Measurements from ENCODE around the gene CLCN7.
"Not testable (repeated sequence)": the region's sequence is repeated elsewhere in the genome, so short reads cannot be mapped to it uniquely, and the experiment has no call there.

CLCN7 gene

DNA sequence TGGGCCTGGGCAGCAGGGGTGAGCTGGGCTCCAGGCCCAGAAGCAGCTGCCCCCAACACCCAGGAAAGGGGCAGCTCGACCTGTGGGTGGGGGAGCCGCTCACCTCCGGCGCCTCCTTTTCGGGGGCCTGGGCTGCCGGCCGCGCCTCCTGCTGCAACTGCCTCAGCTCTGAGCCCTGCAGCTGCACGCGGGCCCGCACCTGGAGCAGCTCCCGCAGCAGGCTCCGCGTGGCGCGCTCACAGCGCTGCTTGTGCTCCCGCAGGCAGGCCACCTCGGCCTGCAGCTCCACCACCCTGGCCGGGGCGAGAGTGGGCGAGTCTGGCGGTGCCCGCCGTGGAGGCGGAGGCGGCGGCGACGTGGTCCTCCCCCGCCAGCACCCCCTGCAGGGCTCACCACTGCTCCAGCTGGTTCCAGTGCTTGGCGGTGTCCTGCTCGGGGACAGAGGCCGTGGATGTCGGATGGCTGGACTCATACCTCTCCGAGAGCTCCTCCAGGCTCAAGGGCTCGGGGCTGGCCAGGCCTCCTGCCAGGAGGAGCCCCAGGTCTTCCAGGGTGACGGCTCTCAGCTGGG lies 31.3 kb downstream of the CLCN7 start:
- Histone ChIP-seq H3K23ac (ENCODE audit: low read length) (no peak overlapping the region), H3K56ac (ENCODE audit: low read length) (no peak overlapping the region), H2BK120ac (ENCODE audit: low read depth, low read length) (no peak overlapping the region), H3K79me2 (ENCODE audit: control insufficient read depth, insufficient read depth, low read length) (no peaks in the 10 kb centered on the region), H3K4me2 (ENCODE audit: low read length) (no peak overlapping the region), H3K27ac (ENCODE audit: low read depth, low read length) (no peak overlapping the region), H3K9ac (ENCODE audit: low read length) (no peak overlapping the region), H3K27me3 (ENCODE audit: insufficient read depth, low read length, poor library complexity) (no peaks in the 10 kb centered on the region), H3K18ac (ENCODE audit: low read length) (no peak overlapping the region), H3K36me3 (ENCODE audit: control insufficient read depth, insufficient read depth, low read length) (no peaks in the 10 kb centered on the region), H3K4me3 (ENCODE audit: low read length) (no peak overlapping the region), H2BK5ac (ENCODE audit: low read length) (no peak overlapping the region), H3K4me1 (ENCODE audit: control insufficient read depth, low read depth, low read length) (no peaks in the 10 kb centered on the region), H2AK5ac (ENCODE audit: low read length) (no peak overlapping the region), H4K5ac (ENCODE audit: low read length) (no peak overlapping the region), H4K8ac (ENCODE audit: low read depth, low read length) (no peak overlapping the region), H3K4ac (ENCODE audit: low read depth, low read length) (no peak overlapping the region), H3K79me1 (ENCODE audit: low read length) (no peaks in the 10 kb centered on the region), H2BK15ac (replicated peaks; ENCODE audit: low read depth) (no peak overlapping the region)
- WGBS (ENCODE audit: extremely low coverage, insufficient coverage, low lambda C conversion rate): no CpG with 5 or more reads among the region's 38 CpGs
- no peak for DNase-seq

DNA sequence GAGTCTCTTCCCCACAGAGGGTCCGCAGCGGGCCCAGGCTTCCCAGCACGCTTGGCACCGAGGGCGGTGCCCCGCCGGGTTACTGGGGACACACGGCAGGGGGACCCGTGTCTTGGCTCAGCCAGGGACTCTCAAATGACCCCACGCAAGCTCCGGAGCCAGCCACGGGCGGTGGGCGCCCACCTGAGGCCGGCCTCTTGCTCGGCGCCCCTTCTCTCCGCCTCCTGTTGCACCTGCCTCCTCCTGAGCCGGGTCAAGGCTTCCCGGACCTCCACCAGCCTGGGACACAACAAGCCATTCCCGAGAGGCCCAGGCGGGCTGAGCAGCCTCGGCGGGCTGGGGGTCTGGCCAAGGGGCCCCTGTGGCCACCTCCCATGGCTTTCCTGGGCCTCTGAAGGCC lies 32.1 kb downstream of the CLCN7 start:
- Histone ChIP-seq H3K23ac (ENCODE audit: low read length) (no peak overlapping the region), H3K4me1 (ENCODE audit: control insufficient read depth, low read depth, low read length) (no peaks in the 10 kb centered on the region), H4K5ac (ENCODE audit: low read length) (no peak overlapping the region), H3K18ac (ENCODE audit: low read length) (no peak overlapping the region), H2BK120ac (ENCODE audit: low read depth, low read length) (no peak overlapping the region), H4K8ac (ENCODE audit: low read depth, low read length) (no peak overlapping the region), H3K4ac (ENCODE audit: low read depth, low read length) (no peak overlapping the region), H3K4me3 (ENCODE audit: low read length) (no peak overlapping the region), H3K36me3 (ENCODE audit: control insufficient read depth, insufficient read depth, low read length) (no peaks in the 10 kb centered on the region), H3K79me2 (ENCODE audit: control insufficient read depth, insufficient read depth, low read length) (no peaks in the 10 kb centered on the region), H3K27ac (ENCODE audit: low read depth, low read length) (no peak overlapping the region), H2BK15ac (replicated peaks; ENCODE audit: low read depth) (no peak overlapping the region), H3K79me1 (ENCODE audit: low read length) (no peaks in the 10 kb centered on the region), H3K4me2 (ENCODE audit: low read length) (no peak overlapping the region), H3K56ac (ENCODE audit: low read length) (no peak overlapping the region), H3K9ac (ENCODE audit: low read length) (no peak overlapping the region), H2AK5ac (ENCODE audit: low read length) (no peak overlapping the region), H3K27me3 (ENCODE audit: insufficient read depth, low read length, poor library complexity) (no peaks in the 10 kb centered on the region), H2BK5ac (ENCODE audit: low read length) (no peak overlapping the region)
- DNase-seq: no peak
- no CpG with 5 or more reads among the region's 24 CpGs for whole genome bisulfite sequencing (ENCODE audit: extremely low coverage, insufficient coverage, low lambda C conversion rate)

DNA sequence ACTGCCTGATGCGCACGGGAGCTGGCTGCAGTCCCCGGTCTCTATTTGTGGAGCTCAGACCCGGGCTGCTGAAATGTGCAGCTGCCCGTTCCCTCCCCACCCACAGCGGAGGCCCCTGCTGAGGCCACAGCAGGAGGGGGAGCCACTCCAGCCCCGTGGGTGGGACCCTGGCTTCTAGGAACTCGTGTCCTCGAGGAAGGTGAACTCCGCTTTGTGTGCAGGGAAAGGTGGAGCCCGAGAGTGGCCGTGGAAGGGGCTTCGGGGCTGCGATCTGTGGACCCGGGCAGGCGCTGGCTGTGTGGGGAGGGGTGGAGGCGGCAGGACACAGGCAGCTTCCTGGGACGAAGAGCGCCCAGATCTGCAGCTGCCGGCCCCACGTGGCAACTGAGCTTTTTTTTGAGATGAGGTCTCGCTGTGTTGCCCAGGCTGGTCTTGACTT lies 33.4 kb downstream of the CLCN7 start:
- Histone ChIP-seq H3K23ac (ENCODE audit: low read length) (no peak overlapping the region), H3K27ac (ENCODE audit: low read depth, low read length) (no peak overlapping the region), H2BK15ac (replicated peaks; ENCODE audit: low read depth) (no peak overlapping the region), H3K56ac (ENCODE audit: low read length) (no peak overlapping the region), H3K4ac (ENCODE audit: low read depth, low read length) (no peak overlapping the region), H3K36me3 (ENCODE audit: control insufficient read depth, insufficient read depth, low read length) (no peaks in the 10 kb centered on the region), H2BK120ac (ENCODE audit: low read depth, low read length) (no peak overlapping the region), H3K18ac (ENCODE audit: low read length) (no peak overlapping the region), H4K5ac (ENCODE audit: low read length) (no peak overlapping the region), H3K4me2 (ENCODE audit: low read length) (no peak overlapping the region), H4K8ac (ENCODE audit: low read depth, low read length) (no peak overlapping the region), H3K4me1 (ENCODE audit: control insufficient read depth, low read depth, low read length) (no peaks in the 10 kb centered on the region), H2BK5ac (ENCODE audit: low read length) (no peak overlapping the region), H3K27me3 (ENCODE audit: insufficient read depth, low read length, poor library complexity) (no peaks in the 10 kb centered on the region), H2AK5ac (ENCODE audit: low read length) (no peak overlapping the region), H3K9ac (ENCODE audit: low read length) (no peak overlapping the region), H3K79me2 (ENCODE audit: control insufficient read depth, insufficient read depth, low read length) (no peaks in the 10 kb centered on the region), H3K79me1 (ENCODE audit: low read length) (no peaks in the 10 kb centered on the region), H3K4me3 (ENCODE audit: low read length) (no peak overlapping the region)
- no CpG with 5 or more reads among the region's 22 CpGs for WGBS (ENCODE audit: extremely low coverage, insufficient coverage, low lambda C conversion rate)
- no peak for DNase-seq

DNA sequence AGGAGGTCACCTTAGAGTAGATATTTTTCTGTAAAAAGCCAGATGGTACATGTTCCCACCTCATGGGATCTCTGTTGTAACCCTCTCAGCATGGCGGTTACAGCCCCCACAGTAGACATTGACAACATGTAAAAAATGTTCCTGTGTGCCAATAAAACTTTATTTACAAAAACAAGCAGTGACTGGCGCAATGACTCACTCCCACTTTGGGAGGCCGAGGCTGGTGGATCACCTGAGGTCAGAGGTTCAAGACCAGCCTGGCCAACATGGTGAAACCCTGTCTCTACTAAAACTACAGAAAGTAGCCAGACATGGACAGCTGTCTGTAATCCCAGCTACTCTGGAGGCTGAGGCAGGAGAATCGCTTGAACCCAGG lies 35.1 kb downstream of the CLCN7 start:
- H2BK15ac ChIP-seq (replicated peaks; ENCODE audit: low read depth); H3K18ac ChIP-seq (ENCODE audit: low read length); H3K36me3 ChIP-seq (ENCODE audit: control insufficient read depth, insufficient read depth, low read length); H3K27me3 ChIP-seq (ENCODE audit: insufficient read depth, low read length, poor library complexity); H3K79me1 ChIP-seq (ENCODE audit: low read length); H3K4me2 ChIP-seq (ENCODE audit: low read length); H4K5ac ChIP-seq (ENCODE audit: low read length); DNase-seq; H3K4ac ChIP-seq (ENCODE audit: low read depth, low read length); H3K9ac ChIP-seq (ENCODE audit: low read length); H2AK5ac ChIP-seq (ENCODE audit: low read length); H2BK5ac ChIP-seq (ENCODE audit: low read length); H3K27ac ChIP-seq (ENCODE audit: low read depth, low read length); H4K8ac ChIP-seq (ENCODE audit: low read depth, low read length); H3K4me3 ChIP-seq (ENCODE audit: low read length); H3K4me1 ChIP-seq (ENCODE audit: control insufficient read depth, low read depth, low read length); H3K56ac ChIP-seq (ENCODE audit: low read length); H2BK120ac ChIP-seq (ENCODE audit: low read depth, low read length); H3K79me2 ChIP-seq (ENCODE audit: control insufficient read depth, insufficient read depth, low read length); H3K23ac ChIP-seq (ENCODE audit: low read length): not testable (repeated sequence)
- no CpG with 5 or more reads among the region's 4 CpGs for WGBS (ENCODE audit: extremely low coverage, insufficient coverage, low lambda C conversion rate)

DNA sequence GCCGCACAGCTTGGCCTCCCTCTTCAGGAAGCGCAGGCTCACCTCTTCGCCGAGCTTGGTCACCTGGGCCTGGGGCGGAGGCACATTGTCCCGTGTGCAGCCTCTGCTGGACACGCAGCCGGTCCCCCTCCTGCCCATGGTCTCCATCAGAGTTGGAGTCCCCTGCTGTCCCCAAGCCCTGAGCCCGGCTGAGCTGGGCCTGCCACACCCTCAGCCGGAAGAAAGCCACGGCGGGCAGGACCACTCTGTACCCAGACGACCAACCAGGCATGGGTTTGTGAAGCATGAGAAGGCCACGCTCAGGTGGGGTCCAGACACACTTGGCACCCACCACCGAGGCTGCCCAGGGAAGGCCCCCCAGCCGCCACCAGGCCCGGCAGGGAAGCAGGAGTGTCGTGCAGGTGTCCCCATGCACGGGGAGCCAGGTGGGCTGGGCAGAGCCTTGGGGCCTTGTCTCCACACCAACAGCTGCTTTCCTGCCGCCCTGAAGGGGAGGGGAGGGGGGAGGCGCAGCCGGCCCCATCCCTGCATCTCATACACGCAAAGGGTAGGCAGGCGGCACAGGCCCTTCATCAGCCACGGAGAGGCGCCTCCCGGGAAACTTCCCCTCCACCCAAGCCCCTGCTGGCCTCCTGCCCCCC lies 35.6 kb downstream of the CLCN7 start:
- Histone ChIP-seq H3K23ac (ENCODE audit: low read length) (no peak overlapping the region), H3K36me3 (ENCODE audit: control insufficient read depth, insufficient read depth, low read length) (no peaks in the 10 kb centered on the region), H4K5ac (ENCODE audit: low read length) (no peak overlapping the region), H3K79me1 (ENCODE audit: low read length) (no peaks in the 10 kb centered on the region), H3K56ac (ENCODE audit: low read length) (no peak overlapping the region), H2AK5ac (ENCODE audit: low read length) (no peak overlapping the region), H3K79me2 (ENCODE audit: control insufficient read depth, insufficient read depth, low read length) (no peaks in the 10 kb centered on the region), H3K27me3 (ENCODE audit: insufficient read depth, low read length, poor library complexity) (no peaks in the 10 kb centered on the region), H2BK5ac (ENCODE audit: low read length) (no peak overlapping the region), H3K4me3 (ENCODE audit: low read length) (no peak overlapping the region), H3K27ac (ENCODE audit: low read depth, low read length) (no peak overlapping the region), H4K8ac (ENCODE audit: low read depth, low read length) (no peak overlapping the region), H3K9ac (ENCODE audit: low read length) (no peak overlapping the region), H3K4me2 (ENCODE audit: low read length) (no peak overlapping the region), H3K4ac (ENCODE audit: low read depth, low read length) (no peak overlapping the region), H2BK15ac (replicated peaks; ENCODE audit: low read depth) (no peak overlapping the region), H3K4me1 (ENCODE audit: control insufficient read depth, low read depth, low read length) (no peaks in the 10 kb centered on the region), H2BK120ac (ENCODE audit: low read depth, low read length) (no peak overlapping the region), H3K18ac (ENCODE audit: low read length) (no peak overlapping the region)
- no CpG with 5 or more reads among the region's 27 CpGs for WGBS (ENCODE audit: extremely low coverage, insufficient coverage, low lambda C conversion rate)
- DNase-seq: no peak
